CD4-positive, alpha-beta T cell treated with Interleukin-1 beta for 1 hour (primary cell): Measurements from ENCODE around the gene PFKFB1.
A peak's percentile ranks its signal among the peaks of the same experiment; 100 is the strongest.

ENCODE experiments used
- DNase-seq, 2 donors: peaks; one replicate each; pipeline ENCODE4 v3.0.0-alpha.2; 2020 to 2022

The PFKFB1 gene

DNA sequence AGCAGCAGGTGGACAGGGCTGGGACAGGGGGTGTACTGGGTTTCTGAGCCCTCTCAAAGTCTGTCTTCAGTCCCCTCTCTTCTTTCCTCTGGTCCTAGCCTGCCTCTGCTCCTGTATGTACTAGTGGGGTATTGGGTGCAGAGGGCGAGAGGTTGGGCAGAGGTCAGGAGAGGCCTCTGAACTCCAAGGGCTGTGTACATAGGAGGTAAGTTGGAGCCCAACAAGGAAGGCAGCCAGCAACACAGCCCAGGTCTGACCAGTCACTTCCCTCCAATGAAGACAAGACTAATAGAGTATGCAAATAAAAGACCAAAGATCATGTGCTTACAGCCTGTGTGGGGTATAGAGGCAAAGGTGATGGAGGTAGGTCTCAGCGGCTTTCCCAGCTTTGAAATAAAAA lies at the start of gene PFKFB1:
PFKFB1 (minus strand) TSS at position 90 of the 400 bp plus-strand sequence. CDS start 181 bp downstream, outside the sequence.
- DNase-seq = no peak

DNA sequence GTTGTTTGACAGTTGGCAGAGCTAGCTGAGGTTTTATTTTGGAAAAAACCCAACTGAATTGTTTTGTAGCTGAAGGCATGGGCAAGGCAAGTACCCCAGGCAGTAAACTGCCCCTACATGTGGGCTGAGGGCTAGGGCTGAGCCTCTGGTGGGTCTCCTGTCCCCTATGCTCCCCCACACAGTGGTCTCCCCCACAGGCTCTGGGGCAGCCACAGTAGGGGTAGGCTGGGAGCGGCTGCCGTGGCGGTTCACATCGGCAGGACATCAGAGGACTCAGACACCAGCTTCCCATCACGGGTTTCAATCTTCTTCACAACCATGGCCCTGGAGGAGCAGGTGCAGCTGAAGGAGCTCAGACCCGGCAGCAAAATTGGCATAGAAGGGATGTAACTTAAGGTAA lies 47.5 kb upstream of the PFKFB1 start:
- no peak for DNase-seq

DNA sequence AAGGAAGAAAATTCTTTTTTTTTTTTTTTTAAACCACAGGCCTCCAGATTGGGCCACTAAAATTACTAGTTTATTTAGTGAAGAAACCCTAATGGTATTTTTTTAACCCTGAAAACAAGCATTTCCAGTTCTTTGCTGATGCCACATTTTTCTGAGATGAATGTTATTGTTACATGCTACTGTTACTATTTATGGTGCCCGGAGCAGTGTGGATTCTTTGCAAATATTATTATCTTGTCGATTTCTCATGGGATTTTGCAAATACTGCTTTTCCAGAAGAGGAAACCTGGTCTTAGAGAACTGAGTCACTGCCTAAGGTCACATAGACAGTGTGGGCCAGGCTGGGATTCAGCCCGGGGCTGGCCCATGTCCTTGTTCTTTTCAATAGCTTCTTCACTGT lies 45.5 kb upstream of the PFKFB1 start:
- DNase-seq = no peak

DNA sequence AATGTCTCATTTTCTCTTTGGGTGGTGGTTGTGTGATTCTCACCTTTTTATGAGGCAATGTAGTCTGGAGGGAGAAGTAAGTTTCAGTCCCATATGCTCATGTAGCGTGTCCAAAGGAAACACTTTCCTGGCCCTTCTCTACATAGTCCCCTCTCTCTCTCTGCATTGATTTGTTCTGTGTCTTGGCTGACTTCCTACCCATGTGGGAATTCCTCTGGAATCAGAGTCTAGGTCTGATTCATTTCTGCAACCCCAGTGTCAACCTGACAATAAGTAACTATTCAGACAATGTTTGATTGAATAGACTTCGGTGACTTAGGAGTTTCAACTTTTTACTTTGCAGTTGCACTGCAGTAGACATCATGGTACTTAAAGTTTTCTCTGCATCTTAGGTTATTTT lies 39.4 kb upstream of the PFKFB1 start:
- DNase-seq = no peak

DNA sequence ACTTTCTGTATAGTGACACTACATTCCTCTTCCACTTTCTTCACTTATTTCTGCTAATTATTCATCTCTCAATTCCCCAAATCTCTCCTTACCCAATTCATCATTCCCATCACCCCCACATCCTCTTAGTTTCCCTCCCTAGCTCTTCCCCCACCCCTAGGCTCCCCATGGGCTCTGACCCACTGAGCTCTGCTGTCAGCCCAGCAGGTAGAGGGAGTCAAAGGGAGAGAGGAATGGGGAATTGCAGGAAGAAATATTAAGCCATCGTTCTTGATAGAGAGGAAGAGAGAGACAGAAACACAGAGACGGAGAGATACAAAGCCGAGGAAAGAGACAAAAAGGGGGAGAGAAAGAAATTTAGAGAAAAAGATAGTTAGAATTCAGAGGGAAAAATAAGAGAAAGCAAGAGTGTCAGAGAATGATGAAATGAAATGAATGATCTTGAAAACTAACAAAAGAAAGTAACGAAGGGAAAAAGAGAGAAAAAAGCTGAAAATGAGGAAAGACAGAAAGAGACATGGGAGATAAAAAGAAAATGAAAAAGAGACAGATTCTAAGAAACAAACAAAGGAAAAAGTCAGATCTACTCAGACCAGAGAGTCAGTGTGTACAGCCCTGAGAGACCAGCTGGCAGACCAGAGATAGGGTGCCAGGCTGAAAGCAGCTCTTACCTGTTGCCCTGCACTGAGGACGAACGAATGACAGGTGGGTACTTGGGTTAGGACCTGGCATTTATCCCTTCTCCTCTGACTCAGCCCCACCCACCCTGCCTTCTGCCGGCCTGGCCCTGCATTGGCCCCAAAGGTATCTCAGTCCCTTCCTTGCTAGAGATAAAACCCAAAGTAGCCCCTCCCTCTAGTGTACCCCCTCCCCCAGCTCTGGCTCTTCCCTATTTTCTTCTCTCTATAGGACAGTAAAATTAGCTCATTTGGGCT lies 36.5 kb upstream of the PFKFB1 start, which contains the start of gene ALAS2:
ALAS2 (minus strand) TSS at position 707 of the 935 bp plus-strand sequence. CDS start 4,977 bp downstream, outside the sequence.
- no peak for DNase-seq

DNA sequence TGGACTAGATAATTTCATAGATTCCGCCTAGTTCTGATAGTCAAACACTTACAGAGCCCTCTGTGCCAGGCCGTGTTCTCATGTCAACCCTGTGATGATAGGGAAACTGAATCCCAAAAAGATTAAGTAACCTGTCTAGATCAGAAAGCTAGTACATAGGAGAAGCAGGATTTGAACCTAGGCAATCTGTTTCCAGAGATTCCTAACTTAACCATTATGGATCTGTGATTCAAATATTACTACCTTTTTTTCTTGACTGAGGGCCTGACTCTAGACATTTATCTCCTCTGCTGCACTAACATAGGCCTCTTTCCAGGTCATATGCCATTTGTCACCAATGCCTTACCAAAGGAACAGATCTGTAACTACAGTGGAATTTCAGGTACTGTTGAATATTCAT lies 35.3 kb upstream of the PFKFB1 start:
- no peak for DNase-seq

DNA sequence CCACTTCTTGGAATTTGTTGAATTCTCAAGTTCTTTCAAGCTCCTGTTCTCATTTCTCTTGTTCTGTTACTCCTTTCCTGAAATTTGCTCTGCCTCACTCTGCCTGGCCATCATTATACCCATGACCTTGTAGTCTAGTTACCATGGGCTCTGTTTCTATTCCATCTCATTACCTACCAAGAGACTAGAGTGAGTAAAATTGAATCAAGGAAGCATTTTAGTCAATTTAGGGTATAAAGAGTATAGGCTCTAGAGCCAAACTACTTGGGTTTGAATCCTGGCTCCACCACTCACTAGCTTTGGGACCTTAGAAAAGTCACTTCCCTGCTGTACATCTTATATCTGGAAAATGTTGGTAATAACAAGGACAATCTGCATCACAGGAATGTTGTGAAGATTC lies 34.6 kb upstream of the PFKFB1 start:
- DNase-seq = no peak

DNA sequence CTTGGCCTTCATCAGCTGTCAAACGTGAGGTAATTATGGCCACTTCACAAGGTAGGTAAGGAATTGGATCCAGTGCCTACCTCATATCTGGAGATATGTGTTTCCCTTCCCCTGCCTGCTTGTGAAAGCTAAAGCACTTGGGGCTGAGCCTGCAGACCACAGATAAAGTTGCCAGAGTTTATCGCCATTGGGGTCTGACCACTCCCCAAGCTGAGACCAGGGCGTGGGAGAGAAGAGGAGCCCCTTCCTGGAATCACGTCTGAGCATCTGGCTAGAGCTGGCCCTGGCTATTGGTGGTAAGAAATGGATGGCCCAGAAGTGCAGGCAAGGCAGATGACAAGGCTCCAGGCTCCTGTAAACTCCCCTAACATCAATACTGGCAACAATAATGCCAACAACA lies 34.1 kb upstream of the PFKFB1 start:
- DNase-seq = no peak

DNA sequence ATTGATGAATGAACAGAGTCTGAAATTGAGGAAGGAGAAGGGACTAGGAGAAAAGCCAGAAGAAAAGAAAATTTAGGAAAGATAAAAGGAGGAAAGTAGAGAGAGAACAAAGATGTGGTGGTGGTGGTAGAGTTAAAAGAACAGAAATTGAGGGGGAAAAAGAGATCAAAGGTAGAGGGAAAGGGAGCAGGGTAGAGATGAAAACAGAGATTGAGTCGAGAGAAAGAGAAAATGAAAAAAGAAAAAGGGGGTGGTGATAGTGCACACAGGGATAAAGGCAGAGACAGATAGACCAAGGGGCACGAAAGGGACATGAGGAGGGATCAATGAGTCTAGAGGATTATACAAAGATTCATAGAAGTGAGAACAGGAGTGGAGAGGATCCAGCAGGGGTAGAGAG lies 32.9 kb upstream of the PFKFB1 start:
- DNase-seq = no peak

DNA sequence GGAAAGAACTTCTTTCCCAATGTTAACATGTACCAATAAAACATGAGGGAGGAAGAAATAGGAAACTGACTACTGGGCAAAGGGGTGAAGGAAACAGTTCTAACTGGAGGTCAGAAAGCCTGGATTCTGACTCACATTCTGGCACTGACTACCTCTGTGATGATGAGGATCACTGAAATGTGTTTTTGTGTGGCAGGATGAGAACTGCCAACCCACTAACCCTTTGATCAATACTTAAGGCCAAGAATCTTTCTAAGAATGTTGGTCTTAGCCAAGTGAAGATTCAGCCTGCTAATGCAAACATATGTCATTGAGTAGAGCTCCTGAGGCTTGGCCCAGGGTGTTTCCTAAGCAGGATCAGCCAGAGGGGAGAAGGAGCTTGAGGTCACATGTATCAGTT lies 32.2 kb upstream of the PFKFB1 start:
- DNase-seq = no peak

DNA sequence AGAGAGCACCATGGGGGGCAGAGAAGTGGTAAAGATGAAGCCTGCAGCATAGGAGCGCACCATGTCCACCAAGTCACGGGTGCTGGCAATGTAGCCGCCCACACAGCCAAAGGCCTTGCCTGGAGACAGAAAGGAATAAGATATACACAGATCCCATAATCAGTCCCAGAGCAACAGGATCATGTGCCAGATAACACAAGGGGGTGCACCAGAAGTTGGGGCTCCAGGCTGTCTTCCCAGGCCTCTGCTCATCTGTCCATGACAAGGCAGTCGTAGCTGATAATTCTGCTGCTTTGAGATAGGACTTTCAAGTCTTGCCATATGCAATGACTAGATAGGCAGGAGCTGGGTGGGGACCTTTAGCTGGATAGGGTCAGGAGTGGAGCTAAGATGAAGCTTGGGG lies 20.9 kb upstream of the PFKFB1 start:
- DNase-seq = no peak

DNA sequence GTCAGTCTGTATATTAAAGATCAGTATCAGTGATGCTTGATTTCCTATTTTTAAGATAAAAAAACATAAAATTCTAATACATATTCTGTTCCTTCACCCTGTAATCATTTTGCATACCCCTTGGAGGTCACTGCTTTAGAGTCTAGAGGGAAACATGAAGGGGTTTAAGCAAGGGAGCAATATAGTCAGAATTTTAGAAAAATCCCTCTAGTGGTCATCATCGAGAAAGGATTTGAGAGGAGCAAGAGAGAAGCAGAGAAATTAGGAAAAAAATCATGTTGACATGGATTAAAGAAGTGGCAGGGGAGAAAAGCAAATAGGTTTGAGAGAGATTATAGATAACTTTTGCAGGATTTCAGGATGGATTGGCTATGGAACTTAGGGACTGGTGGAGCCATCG lies 17.3 kb upstream of the PFKFB1 start:
- DNase-seq = no peak

DNA sequence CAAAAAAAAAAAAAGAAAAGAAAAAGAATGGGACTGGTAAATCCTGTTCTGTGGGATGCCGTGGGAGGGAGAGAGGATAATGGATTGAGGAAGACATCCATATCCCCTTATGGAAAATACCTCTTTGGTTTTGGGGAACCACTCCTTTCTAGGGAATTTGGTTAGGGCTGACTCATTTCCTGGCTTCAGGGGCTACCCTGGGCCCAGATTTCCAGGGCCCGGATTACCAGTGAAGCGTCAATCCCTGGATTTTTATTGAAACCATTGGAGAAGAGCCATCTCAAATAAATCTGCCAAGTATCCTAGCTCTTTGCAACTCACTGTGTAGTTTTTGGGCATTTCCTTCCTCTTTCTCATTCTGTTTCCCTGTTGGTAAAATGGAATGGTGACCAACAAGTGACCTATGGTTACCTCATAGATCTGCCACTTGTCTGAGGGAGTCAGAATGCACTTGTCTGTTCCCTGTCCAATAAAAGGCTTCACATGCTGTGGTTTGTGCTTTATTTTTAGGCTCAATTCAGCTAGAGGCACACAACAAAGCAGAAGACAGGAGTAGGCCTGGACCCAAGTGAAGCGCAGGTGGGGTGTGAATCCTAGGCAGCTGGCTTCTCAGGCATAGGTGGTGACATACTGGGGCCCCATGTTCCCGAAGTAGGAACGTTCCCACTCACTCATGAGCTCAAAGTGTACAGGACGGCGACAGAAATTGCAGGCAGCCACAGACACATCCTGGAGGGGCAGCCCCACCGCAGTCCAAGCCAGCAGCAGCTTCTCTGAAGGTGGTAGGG lies 14.8 kb upstream of the PFKFB1 start:
- no peak for DNase-seq

DNA sequence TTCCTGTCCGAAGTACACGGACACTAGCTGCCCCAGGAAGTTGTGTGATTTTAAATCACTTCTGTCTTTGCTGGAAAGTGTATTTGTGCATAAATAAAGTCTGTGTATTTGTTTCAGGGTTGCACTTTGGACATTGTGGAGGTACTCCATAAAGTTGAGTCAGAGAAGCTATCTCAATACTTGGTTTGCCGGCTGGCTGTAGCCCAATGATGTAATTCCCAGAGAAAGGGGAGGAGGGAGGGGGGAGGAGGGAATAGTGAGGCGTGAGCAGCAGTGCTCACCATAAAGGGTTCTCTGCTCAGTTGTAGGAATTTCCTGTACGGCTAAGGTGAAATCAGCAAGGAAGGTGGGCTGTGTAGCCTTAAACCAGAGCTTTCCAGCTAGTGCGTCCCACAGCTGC lies 13.7 kb upstream of the PFKFB1 start:
- no peak for DNase-seq

DNA sequence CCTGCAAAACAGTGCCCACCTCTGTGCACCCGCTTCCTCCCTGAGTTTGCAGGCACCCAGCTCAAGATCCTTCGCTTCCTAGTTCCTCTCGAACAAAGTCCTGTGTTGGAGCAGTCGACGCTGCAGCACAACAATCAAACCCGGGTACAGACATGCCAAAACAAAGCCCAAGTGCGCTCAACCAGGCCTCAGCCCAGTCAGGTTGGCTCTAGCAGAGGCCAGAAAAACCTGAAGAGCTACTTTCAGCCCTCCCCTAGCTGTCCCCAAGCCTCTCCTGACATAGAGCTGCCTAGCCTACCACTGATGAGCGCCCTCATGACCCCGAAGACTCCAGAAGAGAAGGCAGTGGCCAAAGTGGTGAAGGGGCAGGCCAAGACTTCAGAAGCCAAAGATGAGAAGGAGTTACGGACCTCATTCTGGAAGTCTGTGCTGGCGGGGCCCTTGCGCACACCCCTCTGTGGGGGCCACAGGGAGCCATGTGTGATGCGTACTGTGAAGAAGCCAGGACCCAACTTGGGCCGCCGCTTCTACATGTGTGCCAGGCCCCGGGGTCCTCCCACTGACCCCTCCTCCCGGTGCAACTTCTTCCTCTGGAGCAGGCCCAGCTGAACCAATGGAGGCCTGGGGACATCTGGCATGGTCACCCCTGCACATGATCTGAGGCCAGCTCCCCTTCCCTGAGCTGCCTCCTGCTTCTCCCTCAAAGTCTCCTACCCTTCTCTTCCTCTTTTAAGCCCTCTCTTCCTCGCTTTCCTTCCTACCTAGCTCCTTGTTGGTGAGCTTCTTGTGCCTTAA lies 13.0 kb upstream of the PFKFB1 start:
- DNase-seq = no peak

DNA sequence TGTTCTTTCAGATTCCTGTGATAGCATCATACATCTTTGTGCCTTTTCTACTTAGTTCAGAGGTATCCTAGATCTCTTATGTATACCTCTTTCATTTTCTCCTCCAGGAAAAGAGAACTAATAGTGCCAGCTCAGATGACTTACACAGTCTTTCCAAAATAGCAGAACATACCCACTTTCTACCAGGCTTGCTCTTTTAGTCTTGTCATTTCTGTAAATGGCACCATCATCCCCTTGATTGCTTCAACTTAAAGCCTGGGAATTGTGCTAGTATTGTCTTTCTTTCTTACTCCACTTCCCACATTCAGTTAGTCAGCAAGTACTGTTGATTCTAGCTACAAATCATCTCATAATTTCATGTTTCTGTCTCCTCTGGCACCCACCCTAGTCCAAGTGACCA lies 11.3 kb upstream of the PFKFB1 start:
- no peak for DNase-seq

DNA sequence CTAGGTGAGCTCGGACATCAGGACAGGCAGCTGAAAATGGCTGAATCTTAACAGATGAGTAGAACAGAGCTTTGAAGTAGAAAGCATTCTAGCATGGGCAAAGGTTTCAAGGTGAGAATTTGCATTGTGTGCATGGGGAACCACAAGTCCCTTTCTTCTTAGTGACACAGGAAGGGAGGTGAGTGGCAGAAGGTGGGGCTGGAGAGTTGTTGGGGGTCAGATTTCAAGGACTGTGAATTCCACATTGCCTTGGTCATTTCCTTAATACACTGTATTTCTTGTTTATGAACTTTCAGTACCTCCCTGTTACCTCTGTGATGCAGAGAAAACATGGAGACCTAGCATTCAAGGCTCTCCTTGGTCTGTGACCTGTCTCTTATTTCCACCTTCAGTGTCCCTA lies 10.2 kb upstream of the PFKFB1 start:
- no peak for DNase-seq

DNA sequence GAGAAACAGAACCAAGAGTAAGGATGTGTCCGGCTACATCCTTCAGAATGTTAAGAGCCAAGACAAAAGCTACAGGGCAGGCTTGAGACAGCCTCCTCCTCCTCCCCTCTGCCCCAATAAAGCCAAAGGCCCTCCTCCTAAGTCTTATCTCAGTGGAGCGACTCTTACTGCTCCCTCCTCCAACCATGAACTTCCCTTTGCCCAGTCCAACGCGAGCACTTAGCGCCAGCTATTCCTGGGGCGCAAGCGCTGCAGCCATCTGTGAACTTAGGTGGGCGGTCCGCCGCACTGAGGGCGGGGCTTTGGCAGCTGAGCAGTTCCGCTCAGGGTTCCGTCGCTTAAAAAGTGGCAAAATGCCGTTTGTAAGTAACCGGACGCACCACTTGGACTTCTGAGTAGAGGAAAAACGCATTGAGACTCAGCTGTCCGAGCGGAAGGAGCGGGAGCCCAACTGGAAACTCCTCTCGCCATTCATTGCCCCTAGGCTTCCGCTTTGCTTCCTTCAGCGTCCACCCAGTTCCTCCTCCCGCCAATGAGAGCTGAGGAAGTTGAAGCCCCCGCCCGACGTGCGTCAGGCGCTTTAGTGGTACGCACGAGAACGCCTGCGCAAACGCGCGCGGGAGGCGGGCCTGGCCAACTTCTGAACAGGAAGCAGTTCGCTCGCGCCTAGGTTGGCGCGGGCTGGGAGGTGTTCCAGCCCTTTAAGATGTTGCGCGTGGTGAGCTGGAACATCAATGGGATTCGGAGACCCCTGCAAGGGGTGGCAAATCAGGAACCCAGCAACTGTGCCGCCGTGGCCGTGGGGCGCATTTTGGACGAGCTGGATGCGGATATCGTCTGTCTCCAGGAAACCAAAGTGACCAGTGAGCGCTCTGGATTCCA lies 6.0 kb upstream of the PFKFB1 start, which contains the start of gene APEX2:
APEX2 (plus strand) TSS at position 647 of the 882 bp plus-strand sequence; CDS start at position 707, 60 bp downstream.
- DNase-seq = peak; percentile 87 to 90

DNA sequence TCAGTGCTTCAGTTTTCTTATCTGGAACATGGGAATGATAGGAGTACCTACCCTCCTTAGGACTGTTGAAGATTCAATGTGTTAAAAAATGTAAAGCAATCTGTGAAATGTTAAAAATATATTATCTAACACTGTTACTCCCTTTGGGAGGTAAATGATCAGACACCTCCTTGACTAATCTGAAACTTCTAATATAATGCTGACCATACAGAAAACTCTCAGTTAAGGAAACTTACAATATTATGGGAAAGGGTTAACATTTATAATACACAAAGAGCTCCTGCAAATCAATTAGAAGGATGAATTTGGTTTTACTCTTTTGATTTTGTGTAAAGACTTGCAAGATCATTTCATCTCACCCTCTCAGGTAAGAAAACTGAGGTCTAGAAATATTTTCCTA lies 1.6 kb upstream of the PFKFB1 start:
- no peak for DNase-seq

DNA sequence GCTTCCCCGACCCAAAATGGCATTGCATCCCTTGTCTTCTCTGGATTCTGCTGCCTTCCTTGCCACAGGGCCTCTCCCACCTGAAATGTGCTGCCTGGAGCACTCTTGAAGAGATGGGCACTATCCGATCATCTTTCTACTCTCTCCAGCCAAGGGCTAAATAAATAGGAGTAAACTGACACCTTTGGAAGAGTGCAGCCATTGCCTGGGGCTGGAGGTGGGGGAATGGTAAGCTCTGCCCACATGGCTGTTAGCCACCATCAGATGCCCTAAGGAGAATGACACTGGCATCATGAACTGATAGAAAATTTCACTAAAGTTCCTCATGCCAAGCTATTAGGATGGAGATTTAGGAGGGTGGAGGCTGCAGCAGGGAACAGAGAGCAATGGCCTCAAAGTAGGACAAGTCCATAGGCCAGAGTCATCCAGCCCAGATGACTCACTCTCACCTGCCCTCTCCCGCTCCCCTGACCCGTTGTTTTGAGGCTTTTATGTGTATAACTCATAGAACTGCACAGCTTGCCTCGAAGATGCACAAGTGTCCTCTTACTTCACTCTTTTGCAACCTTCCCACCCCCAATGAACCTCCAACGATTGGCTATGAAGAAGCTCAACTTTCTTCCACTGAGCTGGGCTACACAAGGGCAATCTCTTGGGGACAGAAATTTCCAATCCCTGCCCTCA lies 822 bp upstream of the PFKFB1 start:
- DNase-seq = no peak

DNA sequence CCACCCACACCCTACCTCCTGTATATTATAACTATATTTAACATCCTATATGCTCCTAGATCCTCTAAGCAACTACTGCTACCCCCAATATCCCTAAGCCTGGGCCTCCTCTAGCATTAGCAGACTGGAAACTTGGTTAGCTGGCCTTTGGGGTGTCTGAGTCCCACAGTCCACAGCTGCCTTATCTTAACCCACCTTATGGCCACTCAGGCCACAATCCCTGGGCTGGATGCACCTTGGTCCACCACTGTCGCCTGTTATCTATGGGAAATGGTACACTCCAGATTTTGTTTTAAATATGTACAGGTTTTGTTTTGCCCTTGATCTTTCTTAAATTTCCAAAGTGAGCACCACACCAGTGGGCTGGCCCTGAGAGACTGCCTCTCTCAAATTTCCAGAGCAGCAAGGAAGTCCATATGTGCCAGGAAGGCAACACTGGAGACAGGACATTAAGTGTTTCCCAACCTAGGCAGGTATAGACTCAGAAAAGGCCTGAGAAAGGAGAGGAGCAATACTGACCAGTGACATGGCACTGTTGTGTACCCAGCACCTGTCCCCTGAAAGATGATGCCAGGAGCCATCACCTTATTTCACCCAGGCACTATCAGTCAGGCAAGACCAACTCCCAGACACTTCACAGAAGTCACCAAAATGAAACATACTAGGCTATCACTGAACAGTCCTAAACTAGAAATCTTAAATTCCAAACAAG lies 921 bp downstream of the PFKFB1 start:
- no peak for DNase-seq
